GM12892 (cell line): ENCODE measurements around the gene ZPR1.

Experiments used
- POLR2A ChIP-seq: IDR thresholded peaks from 2 replicates; pipeline ENCODE4 v1.6.1; 2011; ENCODE audit warnings: low read depth, low read length, control low read depth
- POLR2AphosphoS5 ChIP-seq: IDR thresholded peaks from 2 replicates; pipeline ENCODE4 v1.6.1; 2011; ENCODE audit warnings: low read depth, low read length, control low read depth
- TAF1 ChIP-seq: IDR thresholded peaks from 2 replicates; pipeline ENCODE4 v1.6.1; 2011; ENCODE audit warnings: low read depth, mild to moderate bottlenecking, control low read depth, low read length, borderline replicate concordance

DNA sequence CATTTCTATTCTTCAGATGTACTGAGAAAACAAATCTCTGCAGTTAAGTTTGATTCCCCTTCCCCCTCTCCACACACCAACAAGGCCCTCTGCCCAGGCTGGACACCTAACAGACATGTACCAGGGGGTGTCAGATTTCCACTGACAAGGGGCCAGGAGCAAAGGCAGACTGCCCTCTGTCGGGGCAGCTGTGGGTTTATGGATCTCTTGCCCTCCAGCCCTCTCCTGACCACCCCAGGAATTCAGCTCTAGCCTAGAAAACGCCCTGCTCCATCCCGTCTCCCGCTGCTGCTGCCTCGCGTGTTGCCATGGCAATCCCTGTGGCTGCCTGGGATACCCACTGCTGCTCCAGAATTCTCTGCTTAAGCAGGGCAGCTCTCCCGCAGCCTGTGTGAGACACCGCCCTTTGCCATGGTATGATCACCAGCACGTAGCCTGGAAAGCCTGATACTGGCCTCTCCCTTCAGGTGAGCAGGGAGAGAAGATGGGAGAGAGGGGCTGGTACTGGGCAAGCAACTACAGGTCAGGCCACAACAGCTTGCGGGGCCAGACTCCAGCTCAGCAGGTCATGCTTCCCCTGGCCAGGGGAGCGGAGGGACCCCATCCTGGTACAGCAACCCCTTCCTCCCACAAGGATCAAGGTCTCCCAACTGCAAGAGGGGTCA lies 56.6 kb downstream of the ZPR1 start:
- TF ChIP-seq POLR2AphosphoS5, result no peak
- TF ChIP-seq POLR2A, result no peak
- no peak for TF ChIP-seq TAF1
